Spleen (tissue), 7 donors: ENCODE measurements around the gene MAPK10.

Experiments
- POLR2A ChIP-seq, 3 donors: fragments of 450-650 bp; IDR thresholded peaks; one replicate each; pipeline ENCODE4 v1.5.1; 2017; ENCODE audit warnings: antibody characterized with exemption in 3 of 3, mild to moderate bottlenecking in 1 of 3
- TF ChIP-seq, protein P1 (sequence below), 11 experiments: fragments of 200-600 bp in 7 of 11; fragments of 450-650 bp in 4 of 11; sonication (generic) in 4 of 11; IDR thresholded peaks in 8 of 11; conservative IDR thresholded peaks in 3 of 11; 1 replicate in 7 of 11; 2 replicates in 4 of 11; pipeline versions ENCODE4 v1.4.0 to v1.8.0; 2016 to 2021; ENCODE audit warnings: antibody characterized with exemption in 11 of 11, inconsistent platforms in 4 of 11, mild to moderate bottlenecking in 1 of 11
- donor health status: DM: no; HTN: no; CAD: no; lungs with moderate emphysema.
- donor health status: DM: no; HTN: no; CAD: no.
- donor health status: DM: no; HTN: no; CAD: no.

DNA sequence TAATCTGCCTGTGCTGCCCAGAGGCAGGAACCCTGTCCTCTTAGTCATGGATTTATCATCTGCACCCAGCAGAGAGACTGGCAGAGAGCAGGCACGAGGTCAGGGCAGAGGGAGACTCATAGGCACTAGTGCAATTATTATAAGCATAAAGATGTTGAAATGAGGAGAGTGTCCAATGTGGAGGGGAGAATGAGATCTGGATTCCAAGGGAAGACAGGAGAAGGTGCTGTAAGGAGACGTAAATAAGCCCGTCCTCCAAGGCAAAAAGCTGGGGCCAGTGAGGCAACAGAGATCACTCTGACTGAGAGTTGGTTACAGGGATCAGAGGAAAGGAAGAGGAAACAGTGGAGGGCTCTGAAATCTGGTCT, 406.2 kb downstream of the MAPK10 start:
- TF ChIP-seq, protein P1, sequence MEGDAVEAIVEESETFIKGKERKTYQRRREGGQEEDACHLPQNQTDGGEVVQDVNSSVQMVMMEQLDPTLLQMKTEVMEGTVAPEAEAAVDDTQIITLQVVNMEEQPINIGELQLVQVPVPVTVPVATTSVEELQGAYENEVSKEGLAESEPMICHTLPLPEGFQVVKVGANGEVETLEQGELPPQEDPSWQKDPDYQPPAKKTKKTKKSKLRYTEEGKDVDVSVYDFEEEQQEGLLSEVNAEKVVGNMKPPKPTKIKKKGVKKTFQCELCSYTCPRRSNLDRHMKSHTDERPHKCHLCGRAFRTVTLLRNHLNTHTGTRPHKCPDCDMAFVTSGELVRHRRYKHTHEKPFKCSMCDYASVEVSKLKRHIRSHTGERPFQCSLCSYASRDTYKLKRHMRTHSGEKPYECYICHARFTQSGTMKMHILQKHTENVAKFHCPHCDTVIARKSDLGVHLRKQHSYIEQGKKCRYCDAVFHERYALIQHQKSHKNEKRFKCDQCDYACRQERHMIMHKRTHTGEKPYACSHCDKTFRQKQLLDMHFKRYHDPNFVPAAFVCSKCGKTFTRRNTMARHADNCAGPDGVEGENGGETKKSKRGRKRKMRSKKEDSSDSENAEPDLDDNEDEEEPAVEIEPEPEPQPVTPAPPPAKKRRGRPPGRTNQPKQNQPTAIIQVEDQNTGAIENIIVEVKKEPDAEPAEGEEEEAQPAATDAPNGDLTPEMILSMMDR (IDR thresholded peaks at IDR 0.05 in 8 of 11, conservative IDR thresholded peaks at IDR 0.05 in 3 of 11) = no peak
- TF ChIP-seq POLR2A (IDR thresholded peaks at IDR 0.05) = no peak
